ENCODE data around the gene DHX40.

DNA sequence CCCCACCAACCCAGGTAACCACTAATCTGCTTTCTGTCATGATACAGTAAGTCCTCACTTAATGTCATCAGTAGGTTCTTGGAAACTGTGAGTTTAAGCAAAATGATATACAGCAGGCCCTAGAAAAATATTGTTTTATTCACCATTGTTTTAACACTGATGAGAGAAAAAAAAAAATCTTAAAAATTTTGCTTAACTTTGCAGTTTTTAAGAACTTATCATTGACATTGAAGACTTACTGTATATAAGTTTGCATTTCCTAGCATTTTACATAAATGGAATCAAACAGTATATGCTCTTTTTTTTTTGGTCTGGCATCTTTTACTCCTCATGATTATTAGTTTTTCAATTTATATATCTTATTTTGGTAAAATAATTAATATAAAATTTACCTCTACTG is 34.8 kb downstream of the DHX40 start:
- TF ChIP-seq POLR2A (IDR thresholded peaks at IDR 0.05) (no peak), EP300 (IDR thresholded peaks at IDR 0.05) (no peak), POLR2AphosphoS5 (IDR thresholded peaks at IDR 0.05) (no peak)
- TF ChIP-seq, protein P1, sequence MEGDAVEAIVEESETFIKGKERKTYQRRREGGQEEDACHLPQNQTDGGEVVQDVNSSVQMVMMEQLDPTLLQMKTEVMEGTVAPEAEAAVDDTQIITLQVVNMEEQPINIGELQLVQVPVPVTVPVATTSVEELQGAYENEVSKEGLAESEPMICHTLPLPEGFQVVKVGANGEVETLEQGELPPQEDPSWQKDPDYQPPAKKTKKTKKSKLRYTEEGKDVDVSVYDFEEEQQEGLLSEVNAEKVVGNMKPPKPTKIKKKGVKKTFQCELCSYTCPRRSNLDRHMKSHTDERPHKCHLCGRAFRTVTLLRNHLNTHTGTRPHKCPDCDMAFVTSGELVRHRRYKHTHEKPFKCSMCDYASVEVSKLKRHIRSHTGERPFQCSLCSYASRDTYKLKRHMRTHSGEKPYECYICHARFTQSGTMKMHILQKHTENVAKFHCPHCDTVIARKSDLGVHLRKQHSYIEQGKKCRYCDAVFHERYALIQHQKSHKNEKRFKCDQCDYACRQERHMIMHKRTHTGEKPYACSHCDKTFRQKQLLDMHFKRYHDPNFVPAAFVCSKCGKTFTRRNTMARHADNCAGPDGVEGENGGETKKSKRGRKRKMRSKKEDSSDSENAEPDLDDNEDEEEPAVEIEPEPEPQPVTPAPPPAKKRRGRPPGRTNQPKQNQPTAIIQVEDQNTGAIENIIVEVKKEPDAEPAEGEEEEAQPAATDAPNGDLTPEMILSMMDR (IDR thresholded peaks at IDR 0.05) = no peak
